Endothelial cell of umbilical vein (primary cell): ENCODE measurements around the gene CD19. TPM values are rescaled to one million over a fixed set of nuclear protein-coding genes. Genes with fewer than 3 reads are reported as not detected.

Experiments
- BruUV-seq: library from RNA; stranded (reverse); fragments of 400-500 nt; replicated peaks from 2 replicates; lab custom pipeline; 2021; lab: Mats Ljungman, UMichigan
- CTCF ChIA-PET: fragments of 300-600, 350-600 bp; sonication (Branson Sonifier 250); formaldehyde crosslinking; loops from one replicate; lab custom pipeline; 2021; ENCODE audit warnings: antibody characterized with exemption, inconsistent platforms; lab: Charles Lee
- POLR2A ChIA-PET: fragments of 300-600, 350-600 bp; sonication (Branson Sonifier 250); formaldehyde crosslinking; loops from one replicate; lab custom pipeline; 2021; ENCODE audit warnings: antibody characterized with exemption, inconsistent platforms; lab: Charles Lee
- DNase-seq: peaks from one replicate; pipeline ENCODE4 v3.0.0-alpha.2; 2011; ENCODE audit warnings: low read depth, low spot score
- FAIRE-seq: peaks from 2 replicates; lab custom pipeline; 2011; peaks lifted over from hg19 to GRCh38; lab: Jason Lieb, UNC
- H2AFZ ChIP-seq: 2 replicates; pipeline ENCODE4 v1.6.0; 2012; ENCODE audit warnings: low read depth, low read length, control low read depth, inconsistent platforms
- H3K27ac ChIP-seq: 2 replicates; pipeline ENCODE4 v1.5.1; 2011; ENCODE audit warnings: low read depth, mild to moderate bottlenecking, control low read depth, low read length, moderate library complexity; ENCODE audit not compliant: insufficient read depth
- H3K27me3 ChIP-seq, 2 experiments: 2 replicates each; pipeline versions ENCODE4 v1.6.0 to v1.6.1; 2011; ENCODE audit warnings: low read length in 2 of 2, mixed read lengths in 1 of 2; ENCODE audit not compliant: control insufficient read depth in 2 of 2, insufficient read depth in 2 of 2
- H3K36me3 ChIP-seq, 2 experiments: 2 replicates in 1 of 2; 3 replicates in 1 of 2; pipeline ENCODE4 v1.5.1; 2011; ENCODE audit warnings: low read length in 2 of 2, mild to moderate bottlenecking in 1 of 2, moderate library complexity in 1 of 2; ENCODE audit not compliant: control insufficient read depth in 2 of 2, insufficient read depth in 2 of 2; ENCODE audit errors: extremely low read depth in 1 of 2
- H3K4me1 ChIP-seq: 3 replicates; pipeline ENCODE4 v1.5.1; 2011; ENCODE audit warnings: mild to moderate bottlenecking, low read length; ENCODE audit not compliant: control insufficient read depth, insufficient read depth; ENCODE audit errors: extremely low read depth
- H3K4me2 ChIP-seq: 2 replicates; pipeline ENCODE4 v1.6.1; 2011; ENCODE audit warnings: low read length, control low read depth, mixed read lengths; ENCODE audit not compliant: insufficient read depth
- H3K4me3 ChIP-seq, 3 experiments: fragments of 200-600 bp in 1 of 3; sonication (generic), shearing (Covaris generic) in 1 of 3; replicated peaks in 1 of 3; 2 replicates each; pipeline ENCODE4 v1.5.1; 2011 to 2016; ENCODE audit warnings: control low read depth in 3 of 3, low read length in 3 of 3, mild to moderate bottlenecking in 2 of 3, inconsistent platforms in 1 of 3, low read depth in 1 of 3, moderate library complexity in 1 of 3; ENCODE audit not compliant: insufficient read depth in 1 of 3
- H3K79me2 ChIP-seq: 2 replicates; pipeline ENCODE4 v1.6.0; 2012; ENCODE audit warnings: low read length, inconsistent platforms; ENCODE audit not compliant: control insufficient read depth, insufficient read depth
- H3K9ac ChIP-seq: replicated peaks from 2 replicates; pipeline ENCODE3; 2011; ENCODE audit warnings: low read length, control low read depth; ENCODE audit not compliant: insufficient read depth; ENCODE audit errors: extremely low read depth
- H3K9me1 ChIP-seq: replicated peaks from 3 replicates; pipeline ENCODE4 v1.6.0; 2011; ENCODE audit warnings: mild to moderate bottlenecking, low read length; ENCODE audit not compliant: control insufficient read depth, insufficient read depth; ENCODE audit errors: extremely low read depth
- H3K9me3 ChIP-seq: replicated peaks from 2 replicates; pipeline ENCODE4 v1.5.1; 2012; ENCODE audit warnings: low read length, inconsistent platforms; ENCODE audit not compliant: control insufficient read depth, insufficient read depth
- H4K20me1 ChIP-seq: replicated peaks from 2 replicates; pipeline ENCODE3; 2011; ENCODE audit warnings: mild to moderate bottlenecking, low read length; ENCODE audit not compliant: control insufficient read depth, insufficient read depth; ENCODE audit errors: extremely low read depth
- CTCF ChIP-seq, 2 donors: IDR thresholded peaks; 1 replicate in 1 of 2; 2 replicates in 1 of 2; pipeline ENCODE4 v1.5.1; 2011; ENCODE audit warnings: low read length in 2 of 2, mild to moderate bottlenecking in 2 of 2, moderate library complexity in 2 of 2, control low read depth in 1 of 2, inconsistent platforms in 1 of 2, low read depth in 1 of 2; ENCODE audit not compliant: insufficient read depth in 1 of 2; ENCODE audit errors: extremely low read depth in 1 of 2
- EZH2 ChIP-seq: IDR thresholded peaks from 2 replicates; pipeline ENCODE4 v1.6.1; 2012; ENCODE audit warnings: borderline replicate concordance, low read depth, mild to moderate bottlenecking, moderate library complexity, low read length, inconsistent platforms; ENCODE audit not compliant: severe bottlenecking
- FOS ChIP-seq: IDR thresholded peaks from 2 replicates; pipeline ENCODE4 v1.6.1; 2011; ENCODE audit warnings: mild to moderate bottlenecking, low read length, moderate library complexity, borderline replicate concordance; ENCODE audit not compliant: insufficient read depth
- GATA2 ChIP-seq: IDR thresholded peaks from 2 replicates; pipeline ENCODE4 v1.7.0; 2011; ENCODE audit warnings: low read depth, mild to moderate bottlenecking, moderate library complexity, mixed read lengths, low read length; ENCODE audit not compliant: insufficient read length, insufficient read depth
- JUN ChIP-seq: IDR thresholded peaks from 2 replicates; pipeline ENCODE4 v1.6.1; 2011; ENCODE audit warnings: borderline replicate concordance, low read depth; ENCODE audit not compliant: insufficient read length, insufficient read depth
- MYC ChIP-seq: IDR thresholded peaks from one replicate; pipeline ENCODE4 v1.6.1; 2011; ENCODE audit warnings: mild to moderate bottlenecking, low read depth, low read length
- POLR2A ChIP-seq: IDR thresholded peaks from 2 replicates; pipeline ENCODE4 v1.6.1; 2012; ENCODE audit warnings: low read depth, mild to moderate bottlenecking, control low read depth, low read length
- POLR2AphosphoS5 ChIP-seq: IDR thresholded peaks from 2 replicates; pipeline ENCODE4 v1.6.1; 2012; ENCODE audit warnings: low read depth, mild to moderate bottlenecking, control low read depth, low read length, moderate library complexity; ENCODE audit not compliant: insufficient read depth
- dilution Hi-C: fragments of 300-500 bp; cut with MboI; formaldehyde crosslinking; loops from one replicate; pipeline ENCODE4 v1.15.0; 2019; ENCODE audit warnings: low sequenced_read_pairs; ENCODE audit not compliant: extremely low pct_ligation_motif_present
- intact Hi-C: fragments of 100-400 bp; cut with micrococcal nuclease; formaldehyde crosslinking; loops from one replicate; pipeline ENCODE4 v1.10.0; 2022
- polyA plus RNA-seq, 4 experiments: library from polyadenylated mRNA; depleted of rRNA in 3 of 4; stranded (reverse) in 3 of 4; unstranded in 1 of 4; fragments of >200 nt; gene quantifications; 2 replicates each; pipeline versions ENCODE4 v1.2.1 to v1.2.3, GENCODE V29; 2011 to 2012; ENCODE audit warnings: missing spikeins in 1 of 4
- total RNA-seq: library from RNA; stranded (reverse); gene quantifications from 2 replicates; pipeline ENCODE4 v1.2.3, GENCODE V29; 2021
- TF ChIP-seq, protein P1 (sequence below): IDR thresholded peaks from 2 replicates; pipeline ENCODE4 v1.6.1; 2011; ENCODE audit not compliant: insufficient read depth, insufficient read length

CD19 gene
- total and polyA plus RNA-seq, 2 donors (not counting 3 experiments of a cell fraction or from before 2014, with no cell fraction given) = 0.06 TPM; not detected in 1

DNA sequence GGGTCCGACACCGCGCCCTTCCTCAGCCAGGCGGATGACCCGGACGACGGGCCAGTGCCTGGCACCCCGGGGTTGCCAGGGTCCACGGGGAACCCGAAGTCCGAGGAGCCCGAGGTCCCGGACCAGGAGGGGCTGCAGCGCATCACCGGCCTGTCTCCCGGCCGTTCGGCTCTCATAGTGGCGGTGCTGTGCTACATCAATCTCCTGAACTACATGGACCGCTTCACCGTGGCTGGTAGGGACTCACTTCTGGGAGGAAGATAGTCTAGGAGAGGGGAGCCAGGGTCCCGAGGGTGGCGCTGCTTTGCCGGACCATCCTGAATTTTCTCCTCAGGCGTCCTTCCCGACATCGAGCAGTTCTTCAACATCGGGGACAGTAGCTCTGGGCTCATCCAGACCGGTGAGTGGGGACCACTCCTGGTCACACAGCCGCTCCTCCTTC lies 43.4 kb downstream of the CD19 start:
- no peaks in the 10 kb centered on the region for H4K20me1 ChIP-seq
- intact Hi-C loops (loop anchor here (2.0 kb wide), 1 partner anchor 24 kb away; the partner anchor contains the start of gene NFATC2IP), dilution Hi-C loops (no loop called here)
- peaks cover 7% of the 10 kb centered on the region for H3K4me1 ChIP-seq
- H2AFZ ChIP-seq = peak overlapping the region; percentile 80
- BruUV-seq = no TSS peak
- no peak overlapping the region for H3K27ac ChIP-seq
- FAIRE-seq (no peak), DNase-seq (no peak)
- ChIA-PET CTCF (no interaction called here), POLR2A (no interaction called here)
- TF ChIP-seq POLR2AphosphoS5 (no peak), GATA2 (no peak), MYC (no peak), JUN (no peak), FOS (no peak), EZH2 (no peak), POLR2A (no peak), CTCF (IDR thresholded peaks at IDR 0.05; ENCODE audit: extremely low read depth in 1 of 2, insufficient read depth in 1 of 2, low read depth in 1 of 2, low read length in 2 of 2) (no peak)
- TF ChIP-seq, protein P1, sequence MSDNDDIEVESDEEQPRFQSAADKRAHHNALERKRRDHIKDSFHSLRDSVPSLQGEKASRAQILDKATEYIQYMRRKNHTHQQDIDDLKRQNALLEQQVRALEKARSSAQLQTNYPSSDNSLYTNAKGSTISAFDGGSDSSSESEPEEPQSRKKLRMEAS = no peak
- peaks cover 15% of the 10 kb centered on the region for H3K79me2 ChIP-seq
- peaks cover 0 to 9% of the 10 kb centered on the region in 2 experiments for H3K36me3 ChIP-seq
- peak overlapping the region; percentile 18 for H3K4me2 ChIP-seq
- peak overlapping the region; percentile 31 to 100 (median 84) for H3K4me3 ChIP-seq
- peak overlapping the region; percentile 99 for H3K9ac ChIP-seq
- H3K9me1 ChIP-seq = no peaks in the 10 kb centered on the region
- no peaks in the 10 kb centered on the region for H3K27me3 ChIP-seq
- no peaks in the 10 kb centered on the region for H3K9me3 ChIP-seq
